ENCODE results near the gene SEMA5B.

SEMA5B gene

GRCh38 chr3:123027292-123028232 lies at the start of gene SEMA5B:
TSS of gene SEMA5B (minus strand) at chr3:123027763. CDS start at chr3:122961263, 66,500 bp downstream.
- peak in 5 of 14 donors; percentile 15 to 59 (median 31) for DNase-seq

GRCh38 chr3:123076496-123077418 lies 49.2 kb upstream of the SEMA5B start:
- peak in 2 of 14 donors; percentile 7 to 14 for DNase-seq

GRCh38 chr3:123076112-123076495 lies 48.5 kb upstream of the SEMA5B start:
- no peak for DNase-seq

- no peak for DNase-seq
Observed at GRCh38 chr3:123075359-123075758, 47.8 kb upstream of the SEMA5B start.

- no peak for DNase-seq
Observed at GRCh38 chr3:123072564-123072963, 45.0 kb upstream of the SEMA5B start.

GRCh38 chr3:123072152-123072551 lies 44.6 kb upstream of the SEMA5B start:
- no peak for DNase-seq

- DNase-seq: no peak
Observed at GRCh38 chr3:123071581-123071980, 44.0 kb upstream of the SEMA5B start.

- no peak for DNase-seq
Observed at GRCh38 chr3:123071146-123071545, 43.6 kb upstream of the SEMA5B start.

GRCh38 chr3:123070510-123070909 lies 42.9 kb upstream of the SEMA5B start:
- no peak for DNase-seq

GRCh38 chr3:123068601-123069381 lies 41.2 kb upstream of the SEMA5B start:
- no peak for DNase-seq

- DNase-seq: no peak
Observed at GRCh38 chr3:123067689-123068600, 40.4 kb upstream of the SEMA5B start.

GRCh38 chr3:123066896-123067688 lies 39.5 kb upstream of the SEMA5B start, which contains the start of gene PDIA5:
TSS of gene PDIA5 (plus strand) at chr3:123067025. CDS start at chr3:123067165, 140 bp downstream.
- DNase-seq: peak; percentile 21 to 91 (median 76)

GRCh38 chr3:123066599-123066895 lies 39.0 kb upstream of the SEMA5B start:
- DNase-seq: no peak

- no peak for DNase-seq
Observed at GRCh38 chr3:123064914-123065313, 37.4 kb upstream of the SEMA5B start.

GRCh38 chr3:123064506-123064905 lies 36.9 kb upstream of the SEMA5B start:
- no peak for DNase-seq

- no peak for DNase-seq
Observed at GRCh38 chr3:123063034-123063433, 35.5 kb upstream of the SEMA5B start.

- no peak for DNase-seq
Observed at GRCh38 chr3:123061856-123062255, 34.3 kb upstream of the SEMA5B start.

GRCh38 chr3:123060054-123060453 lies 32.5 kb upstream of the SEMA5B start:
- no peak for DNase-seq

- DNase-seq: no peak
Observed at GRCh38 chr3:123058505-123058904, 30.9 kb upstream of the SEMA5B start.

GRCh38 chr3:123055352-123055751 lies 27.8 kb upstream of the SEMA5B start:
- no peak for DNase-seq
